Activated naive CD8-positive, alpha-beta T cell treated with anti-CD3 and anti-CD28 coated beads, Interleukin-2, amount 10 ng/mL, durations not matched to agents 7 days and 5 days (primary cell): ENCODE results near the gene NEXN. TPM values are rescaled to one million over a fixed set of nuclear protein-coding genes. Genes with fewer than 3 reads are reported as not detected.
"Not testable (repeated sequence)": the region's sequence is repeated elsewhere in the genome, so short reads cannot be mapped to it uniquely, and the experiment has no call there.

Experiments used
- ATAC-seq: fragments of 150-1000 bp; cut with Tn5 transposase; one replicate; pipeline ENCODE4 v1.10.0; 2021; ENCODE audit warnings: low read depth, moderate library complexity
- POLR2A ChIA-PET: fragments of 350-600 bp; sonication (Branson Sonifier 250); formaldehyde crosslinking; loops from one replicate; lab custom pipeline; 2021; ENCODE audit warnings: antibody characterized with exemption; lab: Charles Lee
- DNase-seq: peaks from one replicate; pipeline ENCODE4 v3.0.0; 2021
- H3K27ac Mint-ChIP-seq: one replicate; pipeline ENCODE4 v1.8.0; 2022; ENCODE audit warnings: mild to moderate bottlenecking, mixed read lengths
- H3K27me3 Mint-ChIP-seq: one replicate; pipeline ENCODE4 v1.8.0; 2022; ENCODE audit warnings: mild to moderate bottlenecking, moderate library complexity, mixed read lengths
- H3K36me3 Mint-ChIP-seq: one replicate; pipeline ENCODE4 v1.8.0; 2021; ENCODE audit warnings: mild to moderate bottlenecking, mixed read lengths
- H3K4me1 Mint-ChIP-seq: one replicate; pipeline ENCODE4 v1.8.0; 2021; ENCODE audit warnings: mixed read lengths
- H3K4me3 Mint-ChIP-seq: one replicate; pipeline ENCODE4 v1.8.0; 2022; ENCODE audit warnings: mild to moderate bottlenecking, moderate library complexity, mixed read lengths
- H3K9me3 Mint-ChIP-seq: one replicate; pipeline ENCODE4 v1.8.0; 2021; ENCODE audit warnings: mixed read lengths
- total RNA-seq, 2 experiments: library from RNA; stranded (reverse); gene quantifications; one replicate each; pipeline ENCODE4 v1.2.3, GENCODE V29; 2021

The NEXN gene
- total RNA-seq, 2 experiments from 2014 or later = 2.0 to 3.0 TPM

DNA sequence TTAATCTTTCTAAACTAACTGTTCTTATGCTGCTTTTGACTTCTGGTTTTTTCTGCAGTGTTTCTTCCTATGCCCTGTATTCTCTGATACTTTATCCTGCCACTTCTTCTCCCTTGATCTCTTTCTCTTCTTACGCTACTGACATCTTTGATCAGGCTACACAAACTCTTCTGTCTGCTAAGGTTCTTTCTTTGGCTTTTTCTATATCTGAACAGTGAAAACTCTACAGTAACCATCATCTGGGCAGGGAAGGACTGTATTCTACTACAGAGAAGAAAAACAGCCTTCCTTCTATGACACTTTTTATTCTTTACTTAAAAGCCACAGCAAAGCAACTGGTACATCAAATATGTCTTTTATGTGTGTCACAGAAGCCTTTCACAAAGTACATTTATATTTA lies 7.4 kb upstream of the NEXN start:
- no peak overlapping the region for H3K4me3 Mint-ChIP-seq
- no peaks in the 10 kb centered on the region for H3K27me3 Mint-ChIP-seq
- H3K36me3 Mint-ChIP-seq = peaks cover 7% of the 10 kb centered on the region
- no peak for DNase-seq
- no peak overlapping the region for H3K27ac Mint-ChIP-seq
- POLR2A ChIA-PET = no interaction called here
- no peak for ATAC-seq
- no peaks in the 10 kb centered on the region for H3K4me1 Mint-ChIP-seq
- H3K9me3 Mint-ChIP-seq = no peaks in the 10 kb centered on the region

DNA sequence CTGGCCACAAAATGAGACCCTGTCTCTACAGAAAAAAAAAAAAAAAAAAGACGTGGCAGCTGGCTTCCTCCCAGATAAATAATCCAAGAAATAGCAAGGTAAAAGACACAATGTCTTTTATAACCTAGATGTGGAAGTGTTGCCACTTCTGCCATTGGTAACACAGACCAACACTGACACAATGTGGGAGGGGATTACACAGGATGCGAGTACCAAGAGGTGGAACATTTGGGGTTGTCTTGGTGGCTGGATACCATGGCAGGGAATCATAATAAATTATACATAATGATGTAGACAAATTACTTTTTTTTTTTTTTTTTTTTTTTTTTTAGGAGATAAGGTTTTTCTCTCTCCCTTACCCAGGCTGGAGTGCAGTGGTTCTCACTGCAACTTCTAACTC lies 6.0 kb upstream of the NEXN start:
- POLR2A ChIA-PET = no interaction called here
- no peak overlapping the region for H3K27ac Mint-ChIP-seq
- H3K36me3 Mint-ChIP-seq = peaks cover 7% of the 10 kb centered on the region
- no peak for DNase-seq
- no peak for ATAC-seq
- no peaks in the 10 kb centered on the region for H3K9me3 Mint-ChIP-seq
- H3K4me3 Mint-ChIP-seq = no peak overlapping the region
- H3K27me3 Mint-ChIP-seq = peaks cover 4% of the 10 kb centered on the region
- H3K4me1 Mint-ChIP-seq = no peaks in the 10 kb centered on the region

DNA sequence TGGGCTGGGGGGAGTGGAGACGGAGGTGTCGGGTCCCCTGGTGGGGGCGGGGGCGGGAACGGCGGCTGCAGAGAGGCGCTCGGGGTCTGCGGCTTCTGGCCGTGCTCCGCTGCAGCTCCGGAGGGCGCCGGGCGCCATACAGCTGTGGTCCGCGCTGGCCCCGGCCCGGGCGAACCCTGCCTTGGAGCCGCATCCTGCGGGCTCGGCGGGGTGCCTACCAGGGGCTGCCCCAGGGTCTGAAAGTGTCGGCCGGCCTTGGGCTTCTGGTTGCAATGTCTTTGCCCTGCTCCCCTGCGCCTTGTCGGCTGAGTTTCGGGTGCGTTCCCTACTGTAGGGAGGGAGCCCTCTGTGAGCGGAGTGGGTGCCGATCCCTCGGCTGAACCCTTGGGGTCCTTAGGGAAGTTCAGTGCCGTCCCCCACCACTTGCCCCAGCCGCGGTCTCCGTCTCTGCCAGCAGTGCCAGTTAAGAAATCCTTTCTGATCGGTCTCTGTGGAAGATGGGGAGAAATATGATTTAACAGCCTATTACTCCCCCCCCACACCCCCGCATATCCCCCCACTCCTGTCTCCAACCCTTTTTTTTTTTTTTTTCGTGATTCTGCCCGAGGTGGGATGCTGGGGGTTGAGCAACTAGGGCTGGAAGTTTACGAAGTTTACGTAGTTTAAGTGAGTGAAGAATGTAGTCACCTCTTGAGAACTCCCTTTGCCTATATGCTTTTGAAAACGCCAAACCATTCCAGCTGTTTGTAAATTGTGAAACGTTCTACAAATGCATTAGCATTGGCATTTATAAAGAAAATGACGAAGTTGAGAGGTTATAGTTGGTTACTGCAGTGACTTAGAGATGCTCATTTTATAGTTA lies 588 bp downstream of the NEXN start:
- POLR2A ChIA-PET = no interaction called here
- peak; percentile 83 for ATAC-seq

DNA sequence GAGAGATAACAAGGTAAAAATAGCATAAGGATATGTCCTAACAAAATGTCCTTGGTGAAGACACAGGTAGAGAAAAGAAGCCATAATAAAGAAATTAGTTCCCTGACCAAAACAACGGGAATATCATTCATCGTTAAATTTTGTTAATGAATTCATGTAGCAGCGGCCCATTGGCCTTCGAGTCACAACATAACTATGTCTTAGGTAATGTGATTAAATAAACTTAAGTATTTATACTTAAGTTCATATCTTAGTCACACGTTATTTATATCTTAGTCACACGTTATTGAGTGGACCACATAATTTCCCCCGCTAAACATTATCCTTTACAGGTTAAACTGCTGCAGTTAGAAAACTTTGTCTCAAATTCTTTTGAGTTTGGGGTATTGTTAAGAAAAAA lies 1.2 kb downstream of the NEXN start:
- no peak overlapping the region for H3K27ac Mint-ChIP-seq
- peaks cover 2% of the 10 kb centered on the region for H3K36me3 Mint-ChIP-seq
- H3K9me3 Mint-ChIP-seq = no peaks in the 10 kb centered on the region
- peaks cover 23% of the 10 kb centered on the region for H3K27me3 Mint-ChIP-seq
- no peak overlapping the region for H3K4me3 Mint-ChIP-seq
- DNase-seq (no peak), ATAC-seq (no peak)
- POLR2A ChIA-PET = no interaction called here
- peaks cover 7% of the 10 kb centered on the region for H3K4me1 Mint-ChIP-seq

More for the DNA sequence above, 588 bp downstream of the NEXN start:
- H3K9me3 Mint-ChIP-seq = no peaks in the 10 kb centered on the region
- peaks cover 7% of the 10 kb centered on the region for H3K4me1 Mint-ChIP-seq
- H3K27ac Mint-ChIP-seq = no peak overlapping the region
- H3K36me3 Mint-ChIP-seq = peaks cover 2% of the 10 kb centered on the region
- peak overlapping the region; percentile 69 for H3K4me3 Mint-ChIP-seq
- peak; percentile 51 for DNase-seq
- peaks cover 23% of the 10 kb centered on the region for H3K27me3 Mint-ChIP-seq

DNA sequence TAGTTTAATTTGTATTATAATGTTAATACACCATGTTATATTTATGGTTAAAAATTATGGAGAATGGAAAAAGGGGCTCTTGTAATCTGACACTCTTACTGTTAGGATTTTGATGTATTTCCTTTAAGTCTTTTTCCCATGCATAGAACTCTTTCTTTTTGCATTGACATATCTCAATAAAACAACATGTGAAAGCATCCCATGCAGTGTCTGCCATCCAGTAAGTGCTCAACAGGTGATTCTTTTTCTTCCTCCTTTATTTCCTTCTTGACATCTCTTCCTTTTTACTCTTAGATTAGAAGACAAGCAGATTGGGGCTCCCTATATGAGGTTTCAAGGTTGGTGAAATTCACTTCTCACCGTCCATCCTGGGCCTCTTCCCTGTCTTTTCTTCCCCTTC lies 2.8 kb downstream of the NEXN start:
- no peak for DNase-seq
- Mint-ChIP-seq H3K27ac (no peak overlapping the region), H3K9me3 (no peaks in the 10 kb centered on the region), H3K4me1 (peaks cover 7% of the 10 kb centered on the region), H3K27me3 (peaks cover 23% of the 10 kb centered on the region), H3K36me3 (peaks cover 2% of the 10 kb centered on the region), H3K4me3 (no peak overlapping the region)
- POLR2A ChIA-PET = no interaction called here
- no peak for ATAC-seq

DNA sequence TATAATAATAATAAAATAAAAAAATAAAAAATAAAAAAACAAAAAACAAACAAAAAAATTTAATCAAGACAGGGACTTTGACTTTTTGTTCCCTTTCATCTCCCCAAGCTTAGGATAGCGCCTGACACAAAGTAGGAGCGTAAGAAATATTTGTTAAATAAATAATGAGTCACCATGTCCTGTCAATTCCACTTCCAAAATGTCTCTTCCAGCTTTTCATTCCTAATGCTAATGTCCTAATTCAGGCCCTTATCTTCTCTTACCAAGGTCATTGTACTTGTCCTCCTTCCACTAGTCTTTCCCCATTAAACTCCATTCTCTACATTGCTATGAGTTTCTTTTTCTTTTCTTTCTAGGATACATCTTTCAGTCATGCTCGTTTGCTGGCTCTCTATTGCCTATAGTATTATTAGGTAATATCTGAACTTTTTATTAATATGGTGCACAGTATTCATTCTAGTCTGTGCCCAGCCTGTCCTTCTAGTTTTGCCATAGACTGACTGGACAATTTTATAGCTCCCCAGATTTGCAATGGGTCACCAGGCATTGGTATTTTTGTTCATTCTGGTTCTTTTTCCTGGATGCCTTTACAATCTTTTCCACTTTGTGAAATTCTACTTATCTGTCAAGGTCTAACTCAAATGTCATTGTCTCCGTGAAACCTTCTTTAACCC lies 11.4 kb downstream of the NEXN start:
- Mint-ChIP-seq H3K36me3 (no peaks in the 10 kb centered on the region), H3K9me3 (no peaks in the 10 kb centered on the region), H3K4me1 (no peaks in the 10 kb centered on the region), H3K27me3 (no peaks in the 10 kb centered on the region), H3K4me3 (no peak overlapping the region), H3K27ac (no peak overlapping the region)
- DNase-seq (no peak), ATAC-seq (no peak)
- POLR2A ChIA-PET = no interaction called here

DNA sequence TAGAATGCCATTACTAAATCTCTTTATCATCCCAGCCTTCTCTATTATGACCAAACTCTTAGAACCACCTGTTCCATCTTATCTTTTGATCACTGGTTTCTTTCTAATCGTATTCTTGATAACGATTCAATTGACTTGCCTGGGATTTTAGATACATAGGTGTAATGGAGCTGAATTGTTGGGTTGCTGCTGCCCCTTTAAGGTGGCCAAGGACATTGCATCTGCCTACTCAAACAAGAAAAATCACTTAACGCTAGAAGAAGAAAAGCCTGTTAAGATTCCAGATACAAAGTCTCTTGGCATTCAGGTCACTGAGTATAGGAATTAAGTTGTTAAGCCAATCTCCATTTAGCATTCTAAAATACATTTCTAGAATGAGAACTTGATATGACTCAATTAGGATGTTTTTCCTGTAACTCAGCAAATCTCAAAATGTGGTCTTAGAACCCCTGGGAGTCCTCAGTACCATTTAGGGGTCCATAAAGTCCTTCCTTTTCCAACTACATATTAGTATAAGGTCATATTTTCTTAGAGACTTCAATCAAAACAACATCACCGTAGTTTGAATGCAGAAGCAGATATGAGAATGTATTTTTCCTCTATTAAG lies 12.4 kb downstream of the NEXN start:
- Mint-ChIP-seq H3K4me3 (no peak overlapping the region), H3K4me1 (no peaks in the 10 kb centered on the region), H3K27me3 (no peaks in the 10 kb centered on the region), H3K27ac (no peak overlapping the region), H3K36me3 (no peaks in the 10 kb centered on the region), H3K9me3 (no peaks in the 10 kb centered on the region)
- ATAC-seq = peak; percentile 52
- POLR2A ChIA-PET = no interaction called here
- no peak for DNase-seq

DNA sequence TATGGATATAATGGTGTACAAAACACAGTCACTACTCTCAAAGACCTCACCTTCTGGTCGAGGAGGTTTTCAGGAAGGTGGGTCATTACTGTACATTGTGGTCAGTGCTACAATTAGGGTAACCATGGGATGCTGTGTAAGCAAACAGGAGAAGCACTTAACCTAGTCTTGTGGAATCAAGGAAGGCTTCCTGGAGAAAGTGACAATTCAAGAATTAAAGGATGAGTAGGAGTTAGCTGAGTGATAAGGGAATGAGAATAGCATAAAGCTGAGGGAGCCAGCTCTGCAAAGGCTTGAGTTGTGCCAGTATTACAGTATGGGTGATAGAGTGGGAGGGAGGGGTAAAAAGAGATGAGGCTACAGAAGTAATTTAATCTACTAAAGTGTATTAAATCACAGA lies 17.2 kb downstream of the NEXN start:
- Mint-ChIP-seq H3K4me1 (no peaks in the 10 kb centered on the region), H3K27ac (no peak overlapping the region), H3K36me3 (no peaks in the 10 kb centered on the region), H3K9me3 (no peaks in the 10 kb centered on the region), H3K27me3 (no peaks in the 10 kb centered on the region), H3K4me3 (no peak overlapping the region)
- ATAC-seq (no peak), DNase-seq (no peak)
- POLR2A ChIA-PET = no interaction called here

DNA sequence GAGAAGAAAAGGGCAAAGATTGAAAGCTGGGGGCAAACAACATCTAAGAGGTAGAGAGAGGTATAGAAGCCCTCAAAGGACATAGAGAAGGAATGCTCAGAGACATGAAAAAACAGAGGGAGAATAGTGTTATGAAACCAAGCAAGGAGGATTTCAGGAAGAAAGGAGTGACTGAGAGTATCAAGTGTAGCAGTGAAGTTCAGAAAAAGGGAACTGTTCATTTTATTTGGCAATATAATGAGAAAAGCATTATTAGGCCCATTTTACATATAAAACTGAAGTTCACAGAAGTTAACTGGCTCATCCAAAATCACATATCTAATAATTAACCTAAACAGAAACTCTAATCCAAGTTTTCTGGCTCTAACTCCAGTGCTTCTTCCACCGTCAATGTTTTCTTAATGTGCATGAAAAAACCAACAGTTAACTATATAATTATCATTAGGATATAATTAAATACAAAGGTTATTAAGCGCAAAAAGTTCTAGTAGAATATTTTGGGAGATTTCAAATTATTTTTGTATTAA lies 17.7 kb downstream of the NEXN start:
- Mint-ChIP-seq H3K27me3 (no peaks in the 10 kb centered on the region), H3K27ac (no peak overlapping the region), H3K4me3 (no peak overlapping the region), H3K4me1 (no peaks in the 10 kb centered on the region), H3K36me3 (no peaks in the 10 kb centered on the region), H3K9me3 (no peaks in the 10 kb centered on the region)
- DNase-seq (no peak), ATAC-seq (no peak)
- POLR2A ChIA-PET = no interaction called here

DNA sequence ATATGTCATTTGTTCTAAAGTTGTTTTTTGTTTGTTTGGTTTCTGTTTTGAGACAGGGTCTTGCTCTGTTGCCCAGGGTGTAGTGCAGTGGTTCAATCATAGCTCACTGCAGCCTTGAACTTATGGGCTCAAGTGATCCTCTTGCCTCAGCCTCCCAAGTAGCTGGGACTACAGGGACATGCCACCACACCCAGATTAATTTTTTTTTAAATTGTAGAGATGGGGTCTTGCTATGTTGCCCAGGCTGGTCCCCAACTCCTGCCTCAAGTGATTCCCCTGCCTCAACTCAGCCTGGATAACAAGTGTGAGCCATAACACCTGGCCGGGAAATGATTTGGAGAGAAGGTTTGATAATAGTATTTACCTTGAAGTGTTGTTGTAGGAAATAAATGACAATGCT lies 18.2 kb downstream of the NEXN start:
- DNase-seq (no peak), ATAC-seq (no peak)
- Mint-ChIP-seq H3K4me3 (no peak overlapping the region), H3K27ac (no peak overlapping the region), H3K4me1 (no peaks in the 10 kb centered on the region), H3K36me3 (no peaks in the 10 kb centered on the region), H3K9me3 (no peaks in the 10 kb centered on the region), H3K27me3 (no peaks in the 10 kb centered on the region)
- POLR2A ChIA-PET = no interaction called here

DNA sequence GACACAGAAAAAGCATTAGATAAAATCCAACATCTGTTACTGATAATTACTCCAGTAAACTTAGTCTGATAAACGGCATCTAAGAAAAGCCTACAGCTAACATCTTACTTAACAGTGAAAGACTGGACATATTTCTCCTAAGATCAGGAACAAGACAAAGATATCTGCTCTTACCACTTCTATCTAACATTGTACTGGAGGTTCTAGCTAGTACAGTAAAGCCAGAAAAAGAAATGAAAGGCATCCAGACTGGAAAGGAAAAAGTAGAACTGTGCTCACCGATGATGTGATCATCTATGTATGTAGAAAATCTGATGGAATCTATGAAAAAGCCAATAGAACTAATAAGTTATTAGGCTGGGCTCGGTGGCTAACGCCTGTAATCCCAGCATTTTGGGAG lies 21.7 kb downstream of the NEXN start:
- POLR2A ChIA-PET = no interaction called here
- DNase-seq = no peak
- Mint-ChIP-seq H3K27me3 (no peaks in the 10 kb centered on the region), H3K9me3 (no peaks in the 10 kb centered on the region), H3K4me3 (no peak overlapping the region), H3K4me1 (no peaks in the 10 kb centered on the region), H3K27ac (no peak overlapping the region), H3K36me3 (no peaks in the 10 kb centered on the region)
- ATAC-seq = no peak

DNA sequence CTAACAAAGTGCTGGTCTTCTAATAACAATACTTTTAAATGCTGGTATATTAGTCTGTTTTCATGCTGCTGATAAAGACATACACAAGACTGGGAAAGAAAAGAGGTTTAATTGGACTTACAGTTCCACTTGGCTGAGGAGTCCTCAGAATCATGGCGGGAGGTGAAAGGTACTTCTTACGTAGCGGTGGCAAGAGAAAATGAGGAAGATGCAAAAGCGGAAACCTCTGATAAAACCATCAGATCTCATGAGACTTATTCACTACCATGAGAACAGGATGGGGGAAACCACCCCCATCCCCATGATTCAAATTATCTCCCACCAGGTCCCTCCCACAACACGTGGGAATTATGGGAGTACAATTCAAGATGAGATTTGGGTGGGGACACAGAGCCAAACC lies 30.5 kb downstream of the NEXN start:
- DNase-seq, H3K36me3 Mint-ChIP-seq, H3K4me1 Mint-ChIP-seq, H3K27me3 Mint-ChIP-seq, H3K27ac Mint-ChIP-seq, H3K4me3 Mint-ChIP-seq, H3K9me3 Mint-ChIP-seq, POLR2A ChIA-PET, ATAC-seq: not testable (repeated sequence)

DNA sequence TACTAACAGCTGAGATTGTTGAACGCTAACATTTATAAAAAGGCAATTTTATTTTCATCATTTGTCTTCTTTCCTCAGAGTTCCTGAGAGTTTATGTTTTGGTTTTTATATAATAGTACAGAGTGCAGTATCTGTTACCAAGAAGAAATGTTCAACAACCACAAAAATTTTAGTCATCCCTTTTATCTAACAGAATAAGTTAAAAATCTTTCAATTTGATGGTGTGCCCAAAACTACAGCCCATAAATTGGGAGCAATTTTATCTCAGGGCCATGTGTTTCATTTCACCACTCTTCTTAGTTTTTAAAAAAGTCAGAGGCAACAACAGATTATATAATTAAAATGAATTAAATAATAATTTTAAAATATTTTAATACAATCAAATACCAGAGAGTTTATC lies 37.1 kb downstream of the NEXN start:
- H3K36me3 Mint-ChIP-seq = peaks cover 2% of the 10 kb centered on the region
- DNase-seq (no peak), ATAC-seq (no peak)
- no peaks in the 10 kb centered on the region for H3K9me3 Mint-ChIP-seq
- no peak overlapping the region for H3K4me3 Mint-ChIP-seq
- H3K27me3 Mint-ChIP-seq = no peaks in the 10 kb centered on the region
- H3K27ac Mint-ChIP-seq = no peak overlapping the region
- POLR2A ChIA-PET = interaction anchor here (1.2 kb wide), 1 partner anchor 79 kb away, joined by 3 read pairs; the partner anchor contains the start of gene DNAJB4
- peaks cover 7% of the 10 kb centered on the region for H3K4me1 Mint-ChIP-seq
